Left renal cortex interstitium (tissue), 4 donors: ENCODE results near the gene PNN. TPM values are rescaled to one million over a fixed set of nuclear protein-coding genes. Genes with fewer than 3 reads are reported as not detected.
"Not testable (repeated sequence)": the region's sequence is repeated elsewhere in the genome, so short reads cannot be mapped to it uniquely, and the experiment has no call there.

Experiments
- DNase-seq, 4 donors: peaks; one replicate each; pipeline ENCODE4 v3.0.0-alpha.2; 2013; ENCODE audit warnings: low read depth in 4 of 4, low spot score in 2 of 4, missing footprints in 1 of 4
- polyA plus RNA-seq, 4 donors: library from polyadenylated mRNA; unstranded; fragments of 120-200 nt; gene quantifications; one replicate each; pipeline ENCODE4 v1.2.1, GENCODE V29; 2013; ENCODE audit not compliant: insufficient read length in 4 of 4

Gene PNN
- 100 to 1,000 TPM; 146 to 237 (median 182) TPM for polyA plus RNA-seq

GRCh38 chr14:39174560-39175444 lies at the start of gene PNN:
Gene PNN (plus strand): TSS chr14:39175254. CDS start chr14:39175280, 26 bp downstream.
- peak; percentile 96 to 98 (median 97) for DNase-seq

GRCh38 chr14:39137835-39138234 lies 37.2 kb upstream of the PNN start:
- not testable (repeated sequence) for DNase-seq

- no peak for DNase-seq
Observed at GRCh38 chr14:39138440-39138839, 36.6 kb upstream of the PNN start.

GRCh38 chr14:39140170-39140569 lies 34.9 kb upstream of the PNN start:
- no peak for DNase-seq

- DNase-seq, result not testable (repeated sequence)
Observed at GRCh38 chr14:39141623-39142022, 33.4 kb upstream of the PNN start.

GRCh38 chr14:39143226-39143625 lies 31.8 kb upstream of the PNN start:
- DNase-seq, result not testable (repeated sequence)

- no peak for DNase-seq
Observed at GRCh38 chr14:39145266-39145966, 29.6 kb upstream of the PNN start.

GRCh38 chr14:39154594-39155189 lies 20.4 kb upstream of the PNN start:
- no peak for DNase-seq

GRCh38 chr14:39157491-39157890 lies 17.6 kb upstream of the PNN start:
- no peak for DNase-seq

- DNase-seq, result no peak
Observed at GRCh38 chr14:39158222-39158858, 16.7 kb upstream of the PNN start.

- DNase-seq, result no peak
Observed at GRCh38 chr14:39160494-39160893, 14.6 kb upstream of the PNN start.

- DNase-seq, result not testable (repeated sequence)
Observed at GRCh38 chr14:39167797-39168320, 7.2 kb upstream of the PNN start.

- no peak for DNase-seq
Observed at GRCh38 chr14:39168591-39168990, 6.5 kb upstream of the PNN start.

- DNase-seq, result peak in 1 of 4 donors; percentile 13
Observed at GRCh38 chr14:39169541-39169900, 5.5 kb upstream of the PNN start.

- DNase-seq, result no peak
Observed at GRCh38 chr14:39173198-39173597, 1.9 kb upstream of the PNN start.

GRCh38 chr14:39175445-39176262 lies 600 bp downstream of the PNN start:
- DNase-seq, result peak in 3 of 4 donors; percentile 29 to 59 (median 39)

- no peak for DNase-seq
Observed at GRCh38 chr14:39176263-39177167, 1.5 kb downstream of the PNN start.

- no peak for DNase-seq
Observed at GRCh38 chr14:39177168-39177545, 2.1 kb downstream of the PNN start.

GRCh38 chr14:39179042-39179441 lies 4.0 kb downstream of the PNN start:
- no peak for DNase-seq
